Activated CD8-positive, alpha-beta memory T cell treated with anti-CD3 and anti-CD28 coated beads, Interleukin-2, amount 50 U/mL, for 4 hours (primary cell): ENCODE results near the gene FFAR4.

Experiments used
- DNase-seq: peaks from one replicate; pipeline ENCODE4 v3.0.0-alpha.2; 2020

The FFAR4 gene

DNA sequence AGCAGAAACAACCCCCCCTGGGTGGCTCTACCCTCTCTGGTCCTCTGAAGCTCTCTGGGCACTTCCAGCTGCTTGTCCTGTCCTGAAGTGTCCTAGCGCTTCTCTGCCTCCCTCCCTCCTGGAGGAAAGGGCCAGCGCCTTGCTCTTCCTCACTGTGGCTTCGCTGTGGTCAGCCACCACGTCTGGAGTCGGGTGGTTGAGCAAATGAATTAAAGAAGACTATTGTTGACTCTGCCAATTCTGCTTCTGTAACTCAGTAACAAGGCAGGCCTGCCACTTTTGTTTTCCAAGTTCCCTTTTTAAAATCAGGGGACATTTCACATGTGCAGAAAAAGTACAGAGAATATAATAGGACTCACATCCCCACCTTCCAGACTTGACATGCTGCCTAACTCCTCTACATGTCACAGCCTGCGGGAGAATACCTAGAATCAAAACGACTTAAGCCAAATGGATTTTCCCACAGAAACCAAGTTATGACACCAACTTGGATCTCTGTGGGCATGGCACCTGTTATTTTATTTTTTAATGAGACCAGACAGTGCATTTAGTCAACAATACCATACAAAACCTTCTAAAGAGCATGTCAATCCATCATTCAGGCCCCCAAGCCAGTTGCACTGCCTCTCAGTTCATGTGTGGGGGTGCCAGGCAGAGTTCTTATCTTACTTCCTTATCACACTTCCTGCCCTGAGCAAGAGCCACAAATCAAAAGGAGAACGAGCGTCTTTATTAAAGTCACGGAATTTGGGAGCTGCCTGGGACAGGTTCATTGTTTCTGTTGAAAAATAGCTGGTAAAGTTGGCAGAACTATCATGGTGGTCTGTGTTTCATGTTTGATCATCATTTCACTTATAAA lies 6.8 kb downstream of the FFAR4 start:
- no peak for DNase-seq

GRCh38 chr10:93573924-93574323 lies 7.5 kb downstream of the FFAR4 start:
- DNase-seq = no peak

- DNase-seq = no peak
These were observed 10.4 kb downstream of the FFAR4 start for GRCh38 chr10:93576888-93577287.

- no peak for DNase-seq
These were observed 11.1 kb downstream of the FFAR4 start for GRCh38 chr10:93577565-93577964.

DNA sequence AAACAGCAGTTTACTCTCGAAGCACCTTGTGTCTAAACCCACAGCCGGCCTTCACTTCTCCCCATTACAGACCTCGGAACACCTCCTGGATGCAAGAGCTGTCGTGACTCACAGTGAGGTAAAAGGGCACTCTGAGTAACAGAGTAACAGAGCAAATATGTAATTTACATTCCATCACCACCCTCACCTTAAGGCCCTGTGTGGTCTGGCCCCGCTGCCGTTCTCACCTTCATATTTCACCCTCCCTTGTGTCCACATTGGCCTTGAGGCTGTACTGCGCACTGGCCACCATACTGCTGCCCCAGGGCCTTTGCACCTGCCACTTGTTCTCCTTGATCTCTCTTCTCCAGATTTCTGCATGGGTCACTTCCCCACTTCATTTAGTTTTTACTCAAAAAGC lies 12.6 kb downstream of the FFAR4 start:
- no peak for DNase-seq

DNA sequence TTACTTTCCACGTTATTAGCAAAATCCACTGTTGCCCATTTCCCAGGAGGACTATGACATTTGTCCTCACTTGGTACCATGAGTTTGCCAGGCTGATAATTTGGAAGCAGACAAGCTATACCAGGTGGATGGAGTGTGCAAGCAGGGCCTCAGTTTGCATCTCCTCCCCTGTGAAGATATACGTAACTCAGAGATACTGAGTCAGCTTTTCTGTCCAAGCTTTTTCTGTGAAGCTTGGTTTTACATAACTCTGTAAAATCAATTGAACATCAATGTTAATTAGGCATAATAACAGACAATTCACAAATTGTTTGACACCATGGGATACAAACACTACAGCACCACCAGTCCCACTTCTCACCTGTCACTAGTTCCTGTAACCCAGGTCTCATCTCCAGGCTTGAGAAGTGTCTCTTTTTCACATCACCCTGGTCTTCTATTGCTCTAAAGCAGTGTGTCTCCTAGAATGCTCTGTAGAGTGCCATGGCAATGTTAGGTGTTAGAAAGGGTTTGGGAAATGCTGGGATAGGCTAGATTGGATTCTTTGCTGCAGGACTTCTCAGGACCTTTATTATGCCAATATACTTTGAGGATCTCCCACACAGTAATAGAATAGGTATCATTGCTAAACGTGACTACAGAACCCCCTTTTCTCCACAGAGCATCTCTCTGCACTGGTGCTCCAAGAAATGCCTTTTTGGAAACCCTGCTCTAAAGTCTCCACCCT lies 13.7 kb downstream of the FFAR4 start:
- DNase-seq = no peak

DNA sequence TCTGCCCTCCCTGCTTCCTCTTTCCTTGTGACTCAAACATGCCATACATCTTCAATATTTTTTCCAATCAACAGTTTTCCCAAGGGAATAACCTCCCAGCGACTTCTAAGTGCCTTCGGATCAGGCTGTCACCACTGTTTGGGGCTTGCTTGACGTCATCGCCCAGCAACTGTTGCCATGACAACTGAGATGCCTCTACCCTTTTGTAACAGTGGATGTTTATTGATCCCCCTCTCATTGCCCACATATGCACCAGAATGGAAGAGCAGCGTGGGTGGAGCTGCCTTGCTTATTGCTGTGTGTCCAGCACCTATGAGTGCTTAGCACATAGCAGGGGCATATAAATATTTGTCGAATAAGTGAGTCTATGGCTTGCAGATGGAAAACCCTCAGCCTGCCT lies 14.4 kb downstream of the FFAR4 start:
- DNase-seq = no peak

- no peak for DNase-seq
These were observed 18.0 kb downstream of the FFAR4 start for GRCh38 chr10:93584445-93584844.

GRCh38 chr10:93589648-93590562 lies 23.4 kb downstream of the FFAR4 start:
- no peak for DNase-seq

DNA sequence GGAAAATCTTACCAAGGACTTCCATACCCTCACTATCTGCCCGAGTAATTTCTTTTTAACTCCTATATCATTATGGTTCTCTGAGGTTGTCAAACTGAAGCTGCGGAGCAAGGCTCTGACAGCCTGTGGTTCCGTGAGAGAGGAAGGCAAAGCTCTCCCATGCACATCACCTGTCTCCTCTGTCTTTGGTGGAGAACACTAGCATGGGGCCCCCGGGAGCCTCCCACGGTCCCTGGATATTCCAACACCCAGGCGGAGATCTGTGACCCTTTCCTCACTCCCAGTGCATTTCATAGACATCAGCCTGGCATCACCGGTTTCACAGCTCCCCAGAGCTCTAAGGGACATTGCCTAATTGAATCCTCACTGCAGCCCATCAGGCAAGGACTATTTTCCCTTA lies 24.2 kb downstream of the FFAR4 start:
- no peak for DNase-seq

DNA sequence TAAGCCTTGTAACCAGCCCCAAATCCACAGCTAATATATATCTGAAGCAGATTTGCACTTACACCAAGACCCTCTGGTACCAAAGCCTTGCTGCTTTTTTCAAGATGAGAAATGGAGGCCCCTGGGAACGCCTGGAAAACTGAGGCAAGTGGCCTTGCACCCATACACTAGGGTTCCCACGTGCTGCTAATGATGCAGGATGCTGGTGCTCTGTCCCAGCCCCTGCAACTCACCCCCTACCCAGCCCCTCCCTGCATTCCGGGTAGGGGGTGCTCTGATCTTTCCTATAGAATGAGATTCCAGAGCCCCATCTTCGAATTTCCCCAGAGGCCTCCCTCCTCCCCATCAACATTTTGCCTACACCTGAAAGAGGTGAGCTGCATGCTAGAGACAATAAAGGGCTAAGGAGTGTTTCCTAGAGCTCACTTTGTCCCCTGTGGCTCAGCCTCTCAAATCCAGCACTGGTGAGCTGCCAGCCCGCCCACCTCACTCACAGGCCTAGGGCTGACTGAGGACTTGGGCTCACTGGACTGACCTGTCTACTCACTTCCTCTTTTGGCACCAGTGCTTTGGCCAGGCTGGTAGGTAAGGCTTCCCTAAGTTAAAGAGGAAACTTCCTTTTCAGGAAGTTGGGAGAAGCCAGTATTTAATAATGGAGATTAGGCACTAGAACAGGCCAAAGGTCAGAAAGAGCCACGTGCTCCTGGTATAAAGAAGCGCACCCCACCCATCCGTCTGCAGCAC lies 24.8 kb downstream of the FFAR4 start:
- no peak for DNase-seq

GRCh38 chr10:93593254-93593653 lies 26.8 kb downstream of the FFAR4 start:
- no peak for DNase-seq

DNA sequence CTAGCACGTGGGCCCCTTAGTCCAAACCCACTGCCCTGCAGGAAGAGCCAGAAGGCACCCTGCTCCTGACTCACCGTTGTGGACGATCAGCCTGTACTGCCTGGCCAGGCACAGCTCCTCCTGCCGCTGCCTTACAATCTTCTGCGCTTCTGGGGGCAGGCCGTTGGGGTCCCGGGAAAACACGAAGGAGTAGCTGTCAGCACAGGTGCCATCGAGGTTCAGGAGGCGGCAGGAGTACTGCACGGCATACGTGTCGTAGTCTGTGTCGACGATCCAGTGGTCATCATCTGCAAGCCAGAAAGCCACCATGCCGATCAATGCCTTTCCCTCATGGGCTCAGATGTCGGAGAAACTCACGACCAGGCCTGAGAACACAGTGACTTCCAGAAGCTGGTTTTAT lies 27.3 kb downstream of the FFAR4 start:
- DNase-seq = no peak

DNA sequence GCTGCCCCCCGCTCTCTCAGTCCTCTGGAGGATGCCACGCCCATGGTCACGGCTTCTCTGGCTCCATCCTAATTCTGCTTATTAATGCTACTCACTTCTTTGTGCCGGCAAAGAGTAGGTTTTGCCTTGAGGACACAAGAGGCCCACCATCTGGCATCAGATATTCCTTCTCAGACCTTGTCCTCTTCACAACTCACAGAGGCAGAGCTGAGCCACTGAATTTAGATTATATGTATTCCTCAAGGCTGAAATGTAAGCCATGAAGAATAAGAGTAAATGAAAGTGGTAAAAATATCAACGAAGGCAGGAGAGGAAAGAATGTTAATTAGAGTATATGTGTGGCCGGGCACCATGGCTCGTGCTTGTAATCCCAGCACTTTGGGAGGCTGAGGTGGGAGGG lies 28.1 kb downstream of the FFAR4 start:
- no peak for DNase-seq

- no peak for DNase-seq
These were observed 29.1 kb downstream of the FFAR4 start for GRCh38 chr10:93595378-93596161.

DNA sequence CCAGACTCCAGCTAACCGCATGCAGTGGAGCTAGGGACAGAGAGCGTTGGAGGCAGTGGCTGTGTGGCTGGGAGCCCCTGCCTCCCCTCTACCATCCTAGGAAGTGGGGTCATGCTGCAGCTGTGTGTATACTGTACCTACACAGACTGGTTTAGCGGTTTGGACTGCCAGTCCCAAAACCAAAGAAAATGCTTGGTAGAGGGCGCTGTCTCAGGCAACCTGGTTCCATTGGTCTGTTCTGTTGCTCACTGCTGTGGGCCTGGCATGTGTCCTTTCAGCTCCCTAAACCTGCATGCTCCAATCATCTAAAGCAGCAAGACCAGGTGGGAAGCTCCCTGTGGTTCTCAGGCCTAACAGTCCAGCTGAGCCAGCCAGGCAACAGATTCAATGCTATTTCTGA lies 30.1 kb downstream of the FFAR4 start:
- no peak for DNase-seq

GRCh38 chr10:93597075-93597599 lies 30.7 kb downstream of the FFAR4 start:
- no peak for DNase-seq

DNA sequence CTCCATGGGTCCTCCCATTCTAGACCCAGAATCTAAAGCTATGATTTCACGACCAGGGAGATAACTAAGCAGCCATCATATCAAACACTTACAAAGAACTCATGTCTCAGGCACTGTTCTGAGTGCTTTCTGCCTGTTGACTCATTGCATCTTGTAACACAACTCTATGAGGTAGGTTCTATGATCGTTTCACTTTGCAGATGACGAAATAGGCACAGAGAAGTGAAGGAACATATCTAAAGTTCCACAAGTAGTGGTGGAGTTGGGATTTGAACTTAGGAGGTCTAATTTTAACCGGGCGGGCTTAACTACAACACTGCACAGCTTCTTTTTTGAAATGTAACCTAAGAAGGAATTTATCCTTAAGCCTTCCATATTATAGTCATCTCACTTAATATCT lies 31.7 kb downstream of the FFAR4 start:
- DNase-seq = no peak

DNA sequence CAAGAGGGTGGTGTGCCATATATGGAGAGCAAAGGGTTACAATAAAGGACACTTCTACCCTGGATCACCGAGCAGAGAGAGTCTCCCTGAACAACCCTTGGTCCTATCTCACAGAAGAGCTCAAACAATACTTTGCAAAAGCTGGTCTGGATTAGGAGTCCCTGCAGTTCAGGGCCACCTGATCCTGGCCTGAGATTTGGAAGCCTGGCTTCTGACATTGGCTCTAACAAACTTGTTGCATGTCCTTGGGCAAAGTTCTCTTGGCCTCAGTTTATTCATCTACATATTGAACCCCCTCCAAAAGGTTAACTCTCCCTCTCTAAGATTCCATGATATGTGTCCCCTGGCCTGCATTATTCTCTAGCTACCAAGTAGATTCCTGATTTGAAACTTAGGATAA lies 32.9 kb downstream of the FFAR4 start:
- DNase-seq = no peak

DNA sequence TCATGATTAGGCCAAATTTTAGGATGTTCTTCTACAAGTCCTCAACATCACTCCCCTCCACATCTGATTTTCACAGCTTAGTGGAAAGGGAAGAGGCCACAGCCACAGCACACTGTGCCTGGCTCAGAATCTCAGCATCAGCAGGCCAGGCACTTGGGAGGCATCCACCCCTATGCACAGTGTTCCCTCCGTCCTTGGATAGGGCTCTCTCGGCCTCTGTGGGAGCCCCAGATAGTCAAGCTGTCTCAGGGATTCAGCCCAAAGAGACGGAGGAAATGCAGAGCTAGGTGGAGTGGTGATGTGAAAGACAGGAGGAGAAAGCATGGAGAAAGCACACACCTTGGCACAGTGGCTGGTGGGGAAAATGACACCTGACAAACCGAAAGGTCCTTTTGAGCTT lies 33.3 kb downstream of the FFAR4 start:
- DNase-seq = no peak

GRCh38 chr10:93600446-93601145 lies 34.1 kb downstream of the FFAR4 start:
- DNase-seq = no peak
